SK-N-SH (cell line): ENCODE results near the gene SLC12A6. TPM values are rescaled to one million over a fixed set of nuclear protein-coding genes. Genes with fewer than 3 reads are reported as not detected.

Experiments used
- CTCF ChIA-PET: fragments of 300-600, 350-600 bp; formaldehyde crosslinking; extraction: SDS; loops from one replicate; lab custom pipeline; 2021; lab: Yijun Ruan, JAX
- POLR2A ChIA-PET: fragments of 350-600 bp; sonication (Branson Sonifier 250); formaldehyde crosslinking; extraction: SDS; loops from one replicate; lab custom pipeline; 2020; ENCODE audit warnings: antibody characterized with exemption, inconsistent platforms; lab: Yijun Ruan, JAX
- DNase-seq: peaks from one replicate; pipeline ENCODE4 v3.0.0; 2012
- H2AFZ ChIP-seq: fragments of 200-600 bp; sonication (generic); 2 replicates; pipeline ENCODE4 v1.8.1; 2016; ENCODE audit warnings: antibody characterized with exemption, mild to moderate bottlenecking, low read depth
- H3F3A ChIP-seq: fragments of 200-600 bp; sonication (generic); replicated peaks from 2 replicates; pipeline ENCODE3; 2016; ENCODE audit warnings: antibody characterized with exemption, mild to moderate bottlenecking; ENCODE audit not compliant: insufficient read depth
- H3K27ac ChIP-seq, 2 experiments: fragments of 200-500 bp in 1 of 2; fragments of 200-600 bp in 1 of 2; sonication (Bioruptor generic) in 1 of 2; sonication (generic), shearing (Covaris generic) in 1 of 2; 2 replicates each; pipeline versions ENCODE4 v1.5.1 to v1.6.1; 2014 to 2016; ENCODE audit warnings: low read depth in 2 of 2, inconsistent platforms in 1 of 2, low read length in 1 of 2, mild to moderate bottlenecking in 1 of 2, mixed read lengths in 1 of 2
- H3K27me3 ChIP-seq: fragments of 200-600 bp; sonication (generic), shearing (Covaris generic); 2 replicates; pipeline ENCODE4 v1.6.1; 2016; ENCODE audit warnings: mixed run types; ENCODE audit not compliant: insufficient read depth
- H3K36me3 ChIP-seq, 2 experiments: fragments of 200-500 bp in 1 of 2; fragments of 200-600 bp in 1 of 2; sonication (Bioruptor generic) in 1 of 2; sonication (generic) in 1 of 2; replicated peaks in 1 of 2; 2 replicates each; pipeline versions ENCODE3 to v1.5.1; 2014 to 2016; ENCODE audit warnings: low read length in 1 of 2, mild to moderate bottlenecking in 1 of 2; ENCODE audit not compliant: insufficient read depth in 2 of 2, control insufficient read depth in 1 of 2
- H3K4me1 ChIP-seq, 2 experiments: fragments of 200-500 bp in 1 of 2; fragments of 200-600 bp in 1 of 2; sonication (Bioruptor generic) in 1 of 2; sonication (generic), shearing (Covaris generic) in 1 of 2; 2 replicates each; pipeline versions ENCODE4 v1.5.1 to v1.6.1; 2014 to 2016; ENCODE audit warnings: low read depth in 1 of 2, low read length in 1 of 2, mixed run types in 1 of 2; ENCODE audit not compliant: insufficient read depth in 2 of 2, control insufficient read depth in 1 of 2
- H3K4me2 ChIP-seq: fragments of 200-600 bp; sonication (generic), shearing (Covaris generic); 2 replicates; pipeline ENCODE4 v1.6.1; 2017; ENCODE audit warnings: mixed run types
- H3K4me3 ChIP-seq, 2 experiments: fragments of 200-500 bp in 1 of 2; fragments of 200-600 bp in 1 of 2; sonication (Bioruptor generic) in 1 of 2; sonication (generic), shearing (Covaris generic) in 1 of 2; 2 replicates each; pipeline versions ENCODE4 v1.5.1 to v1.8.1; 2014 to 2016; ENCODE audit warnings: low read depth in 2 of 2, inconsistent platforms in 1 of 2, low read length in 1 of 2, mild to moderate bottlenecking in 1 of 2, mixed read lengths in 1 of 2, moderate library complexity in 1 of 2
- H3K79me2 ChIP-seq: fragments of 200-600 bp; sonication (generic); 2 replicates; pipeline ENCODE4 v1.8.1; 2017; ENCODE audit warnings: mild to moderate bottlenecking; ENCODE audit not compliant: insufficient read depth
- H3K9ac ChIP-seq: fragments of 200-600 bp; sonication (generic); 2 replicates; pipeline ENCODE4 v1.6.1; 2017; ENCODE audit warnings: mixed run types
- H3K9me2 ChIP-seq: fragments of 200-600 bp; sonication (generic); 2 replicates; pipeline ENCODE4 v1.6.1; 2017; ENCODE audit warnings: mixed run types
- H3K9me3 ChIP-seq: fragments of 200-600 bp; sonication (generic); 2 replicates; pipeline ENCODE4 v1.6.1; 2017; ENCODE audit warnings: mixed run types, mild to moderate bottlenecking, moderate library complexity
- H4K20me1 ChIP-seq: fragments of 200-600 bp; sonication (generic); 2 replicates; pipeline ENCODE4 v1.6.1; 2017; ENCODE audit warnings: mild to moderate bottlenecking, mixed run types; ENCODE audit not compliant: insufficient read depth
- CHD2 ChIP-seq: fragments of 150-350 bp; IDR thresholded peaks from 2 replicates; pipeline ENCODE4 v1.6.1; 2018; ENCODE audit warnings: low read length; ENCODE audit not compliant: partially characterized antibody
- ELF1 ChIP-seq: IDR thresholded peaks from 2 replicates; pipeline ENCODE4 v1.4.0; 2012
- EZH2phosphoT487 ChIP-seq: fragments of 200-600 bp; sonication (generic); IDR thresholded peaks from 2 replicates; pipeline ENCODE4 v1.6.1; 2017; ENCODE audit warnings: low read depth, mixed run types, mild to moderate bottlenecking, antibody characterized with exemption, moderate library complexity, borderline replicate concordance
- FOSL2 ChIP-seq: IDR thresholded peaks from 2 replicates; pipeline ENCODE4 v1.4.0; 2012; ENCODE audit warnings: low read depth, mild to moderate bottlenecking, moderate library complexity, borderline replicate concordance
- FOXJ3 ChIP-seq: sonication (generic); formaldehyde crosslinking; IDR thresholded peaks from 2 replicates; pipeline ENCODE4 v1.5.1; 2020; ENCODE audit warnings: mild to moderate bottlenecking, missing genetic modification reagents
- FOXM1 ChIP-seq: IDR thresholded peaks from 2 replicates; pipeline ENCODE4 v1.4.0; 2012; ENCODE audit warnings: low read depth, mild to moderate bottlenecking
- GABPA ChIP-seq: IDR thresholded peaks from 2 replicates; pipeline ENCODE4 v1.4.0; 2012; ENCODE audit warnings: low read depth, mild to moderate bottlenecking
- GATA2 ChIP-seq: sonication (generic); formaldehyde crosslinking; IDR thresholded peaks from 2 replicates; pipeline ENCODE4 v1.5.0; 2020; ENCODE audit warnings: mild to moderate bottlenecking, missing genetic modification reagents
- IRF3 ChIP-seq: fragments of 150-350 bp; IDR thresholded peaks from 2 replicates; pipeline ENCODE4 v1.6.1; 2016; ENCODE audit warnings: mild to moderate bottlenecking, low read depth, low read length
- MAX ChIP-seq: IDR thresholded peaks from 2 replicates; pipeline ENCODE4 v1.4.0; 2012; ENCODE audit warnings: low read depth
- MEF2A ChIP-seq: IDR thresholded peaks from 2 replicates; pipeline ENCODE4 v1.4.0; 2012; ENCODE audit warnings: low read depth, borderline replicate concordance
- NFIC ChIP-seq: IDR thresholded peaks from 2 replicates; pipeline ENCODE4 v1.4.0; 2012; ENCODE audit warnings: borderline replicate concordance
- NRF1 ChIP-seq: IDR thresholded peaks from 2 replicates; pipeline ENCODE4 v1.6.1; 2012; ENCODE audit warnings: low read depth, mild to moderate bottlenecking, low read length
- POLR2AphosphoS5 ChIP-seq: IDR thresholded peaks from 2 replicates; pipeline ENCODE4 v1.6.1; 2012; ENCODE audit warnings: low read depth, low read length
- RAD21 ChIP-seq: IDR thresholded peaks from 2 replicates; pipeline ENCODE4 v1.6.1; 2012; ENCODE audit warnings: mild to moderate bottlenecking, low read length
- RCOR1 ChIP-seq: fragments of 150-350 bp; IDR thresholded peaks from 2 replicates; pipeline ENCODE4 v1.6.1; 2017; ENCODE audit warnings: antibody characterized with exemption, low read length
- RFX5 ChIP-seq: IDR thresholded peaks from 2 replicates; pipeline ENCODE4 v1.6.1; 2012; ENCODE audit warnings: mild to moderate bottlenecking, improper control_type of control experiment, low read length
- RXRA ChIP-seq: IDR thresholded peaks from 2 replicates; pipeline ENCODE4 v1.4.0; 2012; ENCODE audit warnings: low read depth, mild to moderate bottlenecking, borderline replicate concordance
- SIN3A ChIP-seq: IDR thresholded peaks from 2 replicates; pipeline ENCODE4 v1.6.1; 2012; ENCODE audit warnings: low read depth, mild to moderate bottlenecking, low read length, moderate library complexity, borderline replicate concordance
- SMC3 ChIP-seq: IDR thresholded peaks from 2 replicates; pipeline ENCODE4 v1.6.1; 2012; ENCODE audit warnings: low read depth, low read length, improper control_type of control experiment
- TAF1 ChIP-seq: IDR thresholded peaks from 2 replicates; pipeline ENCODE4 v1.6.1; 2012; ENCODE audit warnings: low read depth, mild to moderate bottlenecking, low read length, moderate library complexity, borderline replicate concordance
- TCF12 ChIP-seq: IDR thresholded peaks from 2 replicates; pipeline ENCODE4 v1.4.0; 2012
- YY1 ChIP-seq: IDR thresholded peaks from 2 replicates; pipeline ENCODE4 v1.4.0; 2012; ENCODE audit warnings: low read depth, mild to moderate bottlenecking
- ZBTB33 ChIP-seq: IDR thresholded peaks from 2 replicates; pipeline ENCODE4 v1.4.0; 2012; ENCODE audit warnings: low read depth, borderline replicate concordance
- WGBS: methylation state at CpG from one replicate; pipeline ENCODE4 v1.1.6; 2017; ENCODE audit warnings: low lambda C conversion rate; 5-methylcytosine and 5-hydroxymethylcytosine counted together
- polyA plus RNA-seq, 3 experiments: library from polyadenylated mRNA; depleted of rRNA; stranded (reverse); fragments of >200 nt; gene quantifications; 2 replicates each; pipeline ENCODE4 v1.2.3, GENCODE V29; 2012

Gene SLC12A6
- polyA plus RNA-seq, 1 of the 3 experiments (the other 2 are of a cell fraction): 7.7 TPM

- peaks cover 0 to 19% of the 10 kb centered on the region in 2 experiments; a peak in 1 of 4 replicates for H3K4me1 ChIP-seq
- peaks cover 13% of the 10 kb centered on the region for H4K20me1 ChIP-seq
- no peaks in the 10 kb centered on the region for H3K9me2 ChIP-seq
- TF ChIP-seq YY1: no peak
- no peak for TF ChIP-seq FOXJ3 (CRISPR knock-in tag)
- TF ChIP-seq MAX: no peak
- no peak for TF ChIP-seq RXRA
- no peak for TF ChIP-seq RFX5
- no peak for TF ChIP-seq ZBTB33
- TF ChIP-seq GABPA: no peak
- no peak for TF ChIP-seq RAD21
- no peak for TF ChIP-seq CHD2
- TF ChIP-seq MEF2A: no peak
- no peak for TF ChIP-seq EZH2phosphoT487
- no peak for TF ChIP-seq NFIC
- TF ChIP-seq ELF1: no peak
- TF ChIP-seq TAF1: no peak
- no peak for TF ChIP-seq NRF1
- no peak for TF ChIP-seq POLR2AphosphoS5
- TF ChIP-seq, all 33 proteins: peak for 0
- no peak overlapping the region for H3K9ac ChIP-seq
- H3K27ac ChIP-seq: no peak overlapping the region
- POLR2A ChIA-PET: no interaction called here
- H3K4me2 ChIP-seq: no peak overlapping the region
- H3K27me3 ChIP-seq: no peaks in the 10 kb centered on the region
- no peak overlapping the region for H3K4me3 ChIP-seq
- H3K9me3 ChIP-seq: no peaks in the 10 kb centered on the region
- 97% methylated on average over 8 of the region's 8 CpGs for WGBS
- CTCF ChIA-PET: no interaction called here
- H2AFZ ChIP-seq: no peak overlapping the region
- peaks cover 13 to 46% of the 10 kb centered on the region in 2 experiments for H3K36me3 ChIP-seq
- peaks cover 24% of the 10 kb centered on the region for H3K79me2 ChIP-seq
- DNase-seq: no peak
- no peaks in the 10 kb centered on the region for H3F3A ChIP-seq
Measured at GRCh38 chr15:34364041-34364440, 26.5 kb upstream of the SLC12A6 start.

GRCh38 chr15:34362047-34362773 lies 24.6 kb upstream of the SLC12A6 start:
- no peak for DNase-seq
- Histone ChIP-seq H3K27ac (no peak overlapping the region), H4K20me1 (peaks cover 13% of the 10 kb centered on the region), H3K27me3 (no peaks in the 10 kb centered on the region)
- CTCF ChIA-PET: no interaction called here
- TF ChIP-seq IRF3: no peak
- no peak for TF ChIP-seq NRF1
- TF ChIP-seq MEF2A: no peak
- no peak for TF ChIP-seq RXRA
- TF ChIP-seq GATA2 (CRISPR knock-in tag): no peak
- TF ChIP-seq CHD2: no peak
- no peak for TF ChIP-seq SMC3
- TF ChIP-seq NFIC: no peak
- TF ChIP-seq TCF12: no peak
- no peak for TF ChIP-seq RCOR1
- TF ChIP-seq EZH2phosphoT487: no peak
- no peak for TF ChIP-seq RAD21
- no peak for TF ChIP-seq FOXM1
- no peak for TF ChIP-seq GABPA
- no peak for TF ChIP-seq FOXJ3 (CRISPR knock-in tag)
- TF ChIP-seq FOSL2: no peak
- no peak for TF ChIP-seq YY1
- TF ChIP-seq TAF1: no peak
- TF ChIP-seq SIN3A: no peak
- TF ChIP-seq, all 33 proteins: peak for 0
- Histone ChIP-seq H3K79me2 (peaks cover 24% of the 10 kb centered on the region), H3K9me3 (no peaks in the 10 kb centered on the region), H3K9me2 (no peaks in the 10 kb centered on the region), H3K4me3 (no peak overlapping the region), H3K4me1 (peaks cover 0 to 13% of the 10 kb centered on the region in 2 experiments; a peak in 1 of 4 replicates), H3K36me3 (peaks cover 13 to 58% of the 10 kb centered on the region in 2 experiments), H3K9ac (no peak overlapping the region; the same call in 1 of the 2 replicates), H3F3A (no peaks in the 10 kb centered on the region), H2AFZ (no peak overlapping the region), H3K4me2 (no peak overlapping the region)
- POLR2A ChIA-PET: no interaction called here
- WGBS: 90% methylated on average over 9 of the region's 10 CpGs
